Vagina (tissue), 2 donors: ENCODE data around the gene STYXL1.

Experiments used
- POLR2A ChIP-seq, 2 donors: fragments of 450-650 bp; IDR thresholded peaks; one replicate each; pipeline ENCODE4 v1.6.1; 2017; ENCODE audit warnings: antibody characterized with exemption in 2 of 2, mild to moderate bottlenecking in 2 of 2, moderate library complexity in 2 of 2
- TF ChIP-seq, protein P1 (sequence below), 3 experiments: fragments of 450-650 bp in 2 of 3; fragments of 200-600 bp in 1 of 3; sonication (generic) in 1 of 3; IDR thresholded peaks; one replicate each; pipeline ENCODE4 v1.5.1; 2017 to 2019; ENCODE audit warnings: antibody characterized with exemption in 3 of 3, mild to moderate bottlenecking in 2 of 3, moderate library complexity in 2 of 3

DNA sequence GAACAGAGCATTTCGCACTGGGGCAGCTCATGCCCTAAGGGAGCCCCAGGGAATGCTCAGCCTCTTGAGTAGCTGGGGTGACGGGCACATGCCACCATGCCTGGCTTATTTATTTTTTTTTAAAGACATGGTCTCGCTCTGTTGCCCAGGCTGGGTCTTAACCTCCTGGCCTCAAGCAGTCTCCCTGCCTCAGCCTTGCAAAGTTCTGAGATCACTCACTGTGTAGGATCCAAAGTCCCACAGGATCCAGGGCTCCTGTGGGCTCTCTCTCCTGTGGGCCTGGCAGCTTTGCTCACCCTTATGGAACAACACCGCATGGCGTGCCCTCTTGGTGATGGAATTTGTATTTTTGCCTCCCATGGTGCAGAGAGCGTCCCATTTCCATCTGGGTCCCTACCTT is 87.4 kb downstream of the STYXL1 start:
- TF ChIP-seq, protein P1, sequence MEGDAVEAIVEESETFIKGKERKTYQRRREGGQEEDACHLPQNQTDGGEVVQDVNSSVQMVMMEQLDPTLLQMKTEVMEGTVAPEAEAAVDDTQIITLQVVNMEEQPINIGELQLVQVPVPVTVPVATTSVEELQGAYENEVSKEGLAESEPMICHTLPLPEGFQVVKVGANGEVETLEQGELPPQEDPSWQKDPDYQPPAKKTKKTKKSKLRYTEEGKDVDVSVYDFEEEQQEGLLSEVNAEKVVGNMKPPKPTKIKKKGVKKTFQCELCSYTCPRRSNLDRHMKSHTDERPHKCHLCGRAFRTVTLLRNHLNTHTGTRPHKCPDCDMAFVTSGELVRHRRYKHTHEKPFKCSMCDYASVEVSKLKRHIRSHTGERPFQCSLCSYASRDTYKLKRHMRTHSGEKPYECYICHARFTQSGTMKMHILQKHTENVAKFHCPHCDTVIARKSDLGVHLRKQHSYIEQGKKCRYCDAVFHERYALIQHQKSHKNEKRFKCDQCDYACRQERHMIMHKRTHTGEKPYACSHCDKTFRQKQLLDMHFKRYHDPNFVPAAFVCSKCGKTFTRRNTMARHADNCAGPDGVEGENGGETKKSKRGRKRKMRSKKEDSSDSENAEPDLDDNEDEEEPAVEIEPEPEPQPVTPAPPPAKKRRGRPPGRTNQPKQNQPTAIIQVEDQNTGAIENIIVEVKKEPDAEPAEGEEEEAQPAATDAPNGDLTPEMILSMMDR (IDR thresholded peaks at IDR 0.05) = no peak
- TF ChIP-seq POLR2A (IDR thresholded peaks at IDR 0.05) = no peak
